ENCODE results near the gene KRTAP20-2.

KRTAP20-2 gene

DNA sequence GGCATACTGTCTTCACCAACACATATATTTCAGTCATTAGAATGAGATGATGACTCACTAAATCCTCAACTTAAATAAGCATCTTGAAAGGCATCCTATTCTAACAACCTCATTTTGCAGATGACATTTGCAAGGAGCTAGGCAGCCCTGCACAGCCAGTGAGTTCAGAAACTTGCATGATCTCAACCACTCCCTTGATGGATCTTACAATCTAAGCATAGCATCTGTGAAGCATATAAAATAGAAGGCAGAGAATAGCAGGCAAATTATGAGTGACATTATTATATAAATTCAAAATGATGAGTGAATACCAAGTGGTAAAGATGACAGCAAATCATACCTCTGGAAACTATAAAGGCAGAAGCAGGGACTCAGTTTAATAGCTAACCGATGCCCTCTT is 39.3 kb downstream of the KRTAP20-2 start:
- DNase-seq = peak in 13 of 56 donors; percentile 1 to 57 (median 5)

DNA sequence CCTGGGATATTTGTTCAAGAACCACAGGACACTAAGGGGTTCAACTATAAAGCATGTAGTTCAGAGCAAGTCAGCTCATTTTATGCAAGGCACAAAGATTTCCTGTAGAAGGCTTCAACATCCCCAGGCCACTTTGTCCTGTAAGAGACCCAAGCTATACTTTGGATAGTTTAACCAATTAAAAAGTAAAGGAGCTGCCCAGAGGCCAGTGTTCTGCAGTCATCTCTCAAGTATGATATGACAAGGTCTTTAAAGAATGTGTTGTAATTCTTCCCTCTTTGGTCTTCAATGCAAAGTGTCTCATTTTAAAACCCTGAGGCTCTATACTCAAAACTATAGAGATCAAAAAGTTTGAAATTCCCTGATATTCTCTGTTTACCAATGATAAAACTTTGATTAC is 41.7 kb downstream of the KRTAP20-2 start:
- no peak for DNase-seq

DNA sequence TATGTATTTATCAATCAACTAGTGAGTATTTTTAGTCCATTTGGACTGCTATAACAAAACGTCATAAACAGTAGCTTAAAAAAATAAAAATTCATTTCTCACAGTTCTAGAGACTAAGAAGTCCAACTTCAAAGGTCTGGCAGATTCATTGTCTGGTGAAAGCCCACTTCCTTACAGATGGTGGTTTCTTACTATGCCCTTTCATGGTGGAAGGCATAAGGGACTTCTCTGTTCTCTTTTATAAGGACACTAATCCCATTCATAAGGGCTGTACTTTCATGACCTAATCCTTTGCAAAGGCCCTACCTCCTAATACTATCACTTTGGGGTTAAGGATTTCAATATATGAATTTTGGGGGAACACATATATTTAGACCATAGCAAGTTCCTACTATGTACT is 45.6 kb downstream of the KRTAP20-2 start:
- no peak for DNase-seq

DNA sequence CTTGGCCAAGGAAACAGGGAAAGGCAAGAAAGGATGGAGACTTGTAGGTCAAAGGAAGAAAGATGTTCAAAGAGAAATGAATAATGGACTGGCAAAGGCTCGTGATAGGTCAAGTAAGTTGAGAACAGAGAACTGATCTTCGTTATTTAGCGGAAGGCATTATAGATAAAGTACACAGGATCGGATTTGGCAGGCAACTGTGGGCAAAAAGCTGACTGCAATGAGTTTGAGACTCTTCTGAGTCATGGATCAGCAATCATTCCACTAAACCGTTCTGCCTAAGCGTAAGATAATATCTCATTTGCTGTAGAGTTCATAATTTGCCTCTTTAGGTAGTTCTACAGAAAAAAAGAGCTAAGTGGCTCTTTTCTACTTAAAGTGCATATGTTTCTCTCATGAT is 49.5 kb downstream of the KRTAP20-2 start:
- DNase-seq = no peak
